IPS-20b (cell line): ENCODE results near the gene SLC15A1.

Experiments used
- H3K27ac ChIP-seq: one replicate; pipeline ENCODE4 v1.5.1; 2013; ENCODE audit warnings: low read length
- H3K27me3 ChIP-seq: 2 replicates; pipeline ENCODE4 v1.6.1; 2013; ENCODE audit warnings: mild to moderate bottlenecking, low read length, inconsistent platforms; ENCODE audit not compliant: insufficient read depth
- H3K36me3 ChIP-seq: 2 replicates; pipeline ENCODE4 v1.6.1; 2013; ENCODE audit warnings: low read depth, mild to moderate bottlenecking, inconsistent platforms, low read length, moderate library complexity; ENCODE audit not compliant: insufficient read depth
- H3K4me1 ChIP-seq: 2 replicates; pipeline ENCODE4 v1.6.1; 2013; ENCODE audit warnings: mild to moderate bottlenecking, control low read depth, inconsistent platforms, low read length, moderate library complexity; ENCODE audit not compliant: insufficient read depth
- H3K4me3 ChIP-seq: 2 replicates; pipeline ENCODE4 v1.5.1; 2013; ENCODE audit warnings: mild to moderate bottlenecking, low read length, inconsistent platforms
- H3K9ac ChIP-seq: 2 replicates; pipeline ENCODE4 v1.6.1; 2013; ENCODE audit warnings: low read depth, mild to moderate bottlenecking, inconsistent platforms, low read length, moderate library complexity
- H3K9me3 ChIP-seq: 2 replicates; pipeline ENCODE4 v1.6.1; 2013; ENCODE audit warnings: mild to moderate bottlenecking, low read depth, low read length, inconsistent platforms; ENCODE audit not compliant: insufficient read depth

SLC15A1 gene

DNA sequence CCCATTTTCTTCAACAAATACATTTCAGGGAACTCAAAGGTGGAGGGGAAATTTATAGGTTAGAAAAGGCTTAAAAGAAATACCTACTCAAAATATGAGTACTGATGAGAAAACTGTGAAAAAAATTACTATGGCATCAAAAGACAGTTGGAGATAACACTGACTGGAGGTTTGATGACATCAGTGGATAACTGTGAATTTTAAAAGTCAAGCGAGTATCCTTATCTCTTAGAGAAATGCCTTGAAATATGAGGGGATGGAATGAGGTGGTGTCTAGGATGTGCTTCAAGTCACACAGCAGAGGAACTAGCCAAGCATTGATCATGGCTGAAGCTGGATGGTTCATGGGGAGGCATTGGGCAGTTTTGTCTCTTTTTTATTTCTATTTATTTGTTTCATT, 27.2 kb upstream of the SLC15A1 start:
- H3K9me3 ChIP-seq = no peaks in the 10 kb centered on the region
- no peak overlapping the region for H3K4me3 ChIP-seq
- no peaks in the 10 kb centered on the region for H3K36me3 ChIP-seq
- no peaks in the 10 kb centered on the region for H3K27me3 ChIP-seq
- no peaks in the 10 kb centered on the region for H3K4me1 ChIP-seq
- H3K9ac ChIP-seq = no peak overlapping the region
- no peak overlapping the region for H3K27ac ChIP-seq

DNA sequence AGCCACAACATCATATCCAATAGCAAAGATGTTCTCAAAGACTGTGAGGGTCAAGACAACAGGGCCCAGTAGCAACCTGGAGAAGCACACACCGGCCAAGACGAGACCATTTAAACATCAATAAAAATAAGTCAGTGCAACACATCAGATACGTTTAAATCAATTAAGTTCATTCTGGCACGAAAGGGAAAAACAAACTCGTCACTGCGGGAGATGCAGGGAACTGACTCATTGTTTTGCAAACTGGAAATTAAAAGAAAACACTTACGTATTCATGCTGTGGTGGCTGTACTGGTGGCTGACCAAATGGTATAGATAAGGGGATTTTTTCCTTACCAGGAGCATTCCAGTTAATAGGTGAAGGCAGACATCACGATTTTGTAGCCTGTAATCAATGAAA, 26.3 kb upstream of the SLC15A1 start:
- Histone ChIP-seq H3K27ac (no peak overlapping the region), H3K4me1 (no peaks in the 10 kb centered on the region), H3K9ac (no peak overlapping the region), H3K27me3 (no peaks in the 10 kb centered on the region), H3K36me3 (no peaks in the 10 kb centered on the region), H3K9me3 (no peaks in the 10 kb centered on the region), H3K4me3 (no peak overlapping the region)

- no peaks in the 10 kb centered on the region for H3K4me1 ChIP-seq
Measured at GRCh38 chr13:98776644-98777043, 24.2 kb upstream of the SLC15A1 start.

DNA sequence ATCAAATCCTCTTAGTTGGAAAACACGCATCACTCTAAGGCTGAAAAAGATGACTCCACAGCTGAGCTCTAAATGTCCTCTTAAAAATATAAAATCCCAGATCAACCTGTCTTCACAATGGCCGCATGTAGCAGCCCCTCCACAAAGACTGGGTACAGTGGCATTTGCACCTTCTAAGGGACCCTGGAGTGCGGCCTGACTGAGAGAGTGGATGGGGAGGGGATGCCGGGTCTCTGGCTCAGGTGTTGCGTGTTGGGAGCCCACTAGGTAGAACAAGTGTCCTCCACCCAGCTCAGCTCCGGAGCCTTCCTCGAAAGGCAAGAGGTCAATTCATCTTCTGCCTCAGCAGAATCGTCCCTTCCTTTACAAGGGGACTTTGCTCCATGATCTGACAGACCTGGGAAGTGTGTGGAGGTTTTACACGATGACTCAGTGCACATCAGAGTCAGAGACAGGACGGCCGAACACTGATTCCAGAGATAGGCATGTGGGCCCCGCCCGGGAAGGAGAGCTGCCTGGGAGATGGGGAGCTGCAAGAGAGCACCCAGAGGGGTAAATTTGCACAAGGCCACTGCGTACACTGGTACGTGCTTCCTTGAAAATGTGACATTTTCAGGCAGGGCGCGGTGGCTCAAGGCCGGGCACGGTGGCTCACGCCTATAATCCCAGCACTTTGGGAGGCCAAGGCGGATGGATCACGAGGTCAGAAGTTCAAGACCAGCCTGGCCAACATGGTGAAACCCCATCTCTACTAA, 23.5 kb upstream of the SLC15A1 start:
- H3K36me3 ChIP-seq = no peaks in the 10 kb centered on the region
- no peak overlapping the region for H3K27ac ChIP-seq
- no peaks in the 10 kb centered on the region for H3K27me3 ChIP-seq
- H3K9me3 ChIP-seq = no peaks in the 10 kb centered on the region
- no peak overlapping the region for H3K9ac ChIP-seq
- no peaks in the 10 kb centered on the region for H3K4me1 ChIP-seq
- H3K4me3 ChIP-seq = no peak overlapping the region

More at GRCh38 chr13:98776644-98777043, 24.2 kb upstream of the SLC15A1 start:
- Histone ChIP-seq H3K9ac (no peak overlapping the region), H3K27me3 (no peaks in the 10 kb centered on the region), H3K4me3 (no peak overlapping the region), H3K27ac (no peak overlapping the region), H3K9me3 (no peaks in the 10 kb centered on the region), H3K36me3 (no peaks in the 10 kb centered on the region)

GRCh38 chr13:98775386-98775785, 22.9 kb upstream of the SLC15A1 start:
- Histone ChIP-seq H3K9ac (no peak overlapping the region), H3K36me3 (no peaks in the 10 kb centered on the region), H3K27ac (no peak overlapping the region), H3K4me1 (no peaks in the 10 kb centered on the region), H3K9me3 (no peaks in the 10 kb centered on the region), H3K4me3 (no peak overlapping the region), H3K27me3 (no peaks in the 10 kb centered on the region)

- no peaks in the 10 kb centered on the region for H3K36me3 ChIP-seq
- H3K27ac ChIP-seq = no peak overlapping the region
- no peaks in the 10 kb centered on the region for H3K27me3 ChIP-seq
- no peaks in the 10 kb centered on the region for H3K4me1 ChIP-seq
- no peak overlapping the region for H3K9ac ChIP-seq
- H3K9me3 ChIP-seq = no peaks in the 10 kb centered on the region
- no peak overlapping the region for H3K4me3 ChIP-seq
Measured at GRCh38 chr13:98774776-98775175, 22.3 kb upstream of the SLC15A1 start.

DNA sequence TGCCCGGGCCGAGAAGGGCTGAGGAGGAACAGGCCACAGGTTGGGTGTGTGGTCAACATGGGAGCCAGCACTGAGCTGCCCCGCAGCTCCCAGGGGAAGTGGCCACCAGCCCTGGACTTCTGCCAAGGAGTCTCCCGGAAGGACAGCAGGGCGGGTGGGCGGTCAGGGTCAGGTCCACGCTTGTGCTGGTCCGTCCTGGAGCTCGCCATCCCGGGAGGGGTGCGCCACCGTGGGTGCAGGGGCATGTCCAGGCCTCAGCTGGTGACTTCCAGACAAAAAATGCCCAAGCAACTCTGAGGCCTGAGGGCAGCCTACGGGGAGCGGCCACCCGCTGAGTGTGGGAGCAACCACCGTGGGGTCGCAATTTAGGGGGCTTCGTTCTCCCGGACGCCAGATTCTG, 21.4 kb upstream of the SLC15A1 start:
- Histone ChIP-seq H3K4me3 (no peak overlapping the region), H3K36me3 (no peaks in the 10 kb centered on the region), H3K27ac (no peak overlapping the region), H3K4me1 (no peaks in the 10 kb centered on the region), H3K9me3 (no peaks in the 10 kb centered on the region), H3K9ac (no peak overlapping the region), H3K27me3 (no peaks in the 10 kb centered on the region)

DNA sequence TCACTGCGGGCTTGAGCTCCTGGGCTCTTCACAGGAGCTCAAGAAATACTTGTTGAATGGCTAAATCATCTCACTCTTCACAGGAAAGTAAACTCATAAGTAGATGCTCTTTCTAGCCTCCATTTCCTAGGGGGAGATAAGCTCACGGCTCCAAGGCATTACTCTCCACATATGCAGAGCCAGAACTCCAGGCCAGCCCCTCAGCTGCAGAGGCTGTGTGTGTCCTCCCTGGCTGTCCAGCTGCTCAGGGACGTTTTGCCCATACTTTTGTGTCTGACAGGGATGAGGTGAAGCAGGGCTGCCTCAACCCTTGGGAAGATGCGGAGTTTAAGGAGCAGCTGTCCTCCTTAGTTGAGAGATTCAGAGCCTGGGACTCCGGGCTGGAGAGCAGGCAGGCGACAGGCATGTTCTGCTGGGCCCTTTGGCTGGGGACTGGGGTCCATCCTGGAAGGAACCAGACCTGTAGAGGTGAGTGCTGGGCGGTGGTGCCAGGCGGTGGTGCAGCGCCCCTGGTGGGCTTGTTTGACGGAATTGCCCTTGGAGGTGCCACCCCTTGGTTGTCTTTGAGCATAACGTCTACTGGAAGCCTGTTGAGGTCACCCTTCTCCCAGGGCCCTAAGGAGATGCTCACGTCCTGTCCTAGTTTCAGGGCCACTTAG, 20.5 kb upstream of the SLC15A1 start:
- Histone ChIP-seq H3K4me3 (no peak overlapping the region), H3K4me1 (no peaks in the 10 kb centered on the region), H3K27me3 (no peaks in the 10 kb centered on the region), H3K27ac (no peak overlapping the region), H3K9ac (no peak overlapping the region), H3K9me3 (no peaks in the 10 kb centered on the region), H3K36me3 (no peaks in the 10 kb centered on the region)

DNA sequence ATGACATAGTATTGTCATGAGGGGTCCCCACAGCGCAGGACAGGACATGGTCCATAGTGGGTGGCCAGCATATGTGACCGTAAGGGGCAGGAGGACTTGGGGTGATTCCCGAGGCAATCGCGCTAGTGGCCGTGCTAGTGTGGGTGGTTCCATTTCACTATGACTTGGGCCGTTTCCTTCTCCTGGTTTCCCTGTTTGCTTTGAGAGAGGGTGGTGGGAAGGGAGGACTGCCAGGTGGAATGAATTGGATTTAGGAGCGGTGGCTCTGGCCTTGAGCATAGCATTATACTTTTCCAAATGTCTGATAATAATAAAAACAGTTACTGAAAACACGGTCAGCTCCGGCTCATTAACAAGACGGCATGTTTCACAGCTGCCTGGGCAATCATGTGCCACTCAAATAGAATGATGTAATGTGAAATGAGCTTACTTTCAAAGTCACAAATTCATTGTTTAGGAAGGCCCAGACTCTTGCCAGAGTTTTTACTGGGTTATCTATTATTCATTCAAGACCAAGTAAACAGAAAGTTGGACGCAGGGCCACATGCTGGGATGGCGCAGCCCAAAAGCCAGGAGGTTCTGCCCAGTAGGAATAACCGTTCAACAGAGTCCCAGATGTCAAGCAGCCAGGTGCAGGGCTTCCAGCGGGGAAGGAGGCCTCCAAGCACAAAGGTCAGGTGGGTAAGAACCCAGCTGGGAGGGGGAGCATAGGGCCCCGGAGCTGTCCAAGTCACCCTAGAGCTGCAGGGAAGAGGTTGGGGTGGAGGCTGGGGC, 19.6 kb upstream of the SLC15A1 start:
- no peak overlapping the region for H3K9ac ChIP-seq
- no peaks in the 10 kb centered on the region for H3K9me3 ChIP-seq
- H3K27me3 ChIP-seq = no peaks in the 10 kb centered on the region
- H3K4me1 ChIP-seq = no peaks in the 10 kb centered on the region
- H3K4me3 ChIP-seq = no peak overlapping the region
- no peak overlapping the region for H3K27ac ChIP-seq
- no peaks in the 10 kb centered on the region for H3K36me3 ChIP-seq

- Histone ChIP-seq H3K9me3 (no peaks in the 10 kb centered on the region), H3K27me3 (no peaks in the 10 kb centered on the region), H3K9ac (no peak overlapping the region), H3K36me3 (no peaks in the 10 kb centered on the region), H3K4me3 (no peak overlapping the region), H3K4me1 (no peaks in the 10 kb centered on the region), H3K27ac (no peak overlapping the region)
Measured at GRCh38 chr13:98769736-98770135, 17.3 kb upstream of the SLC15A1 start.

- Histone ChIP-seq H3K4me1 (no peaks in the 10 kb centered on the region), H3K27me3 (no peaks in the 10 kb centered on the region), H3K9me3 (no peaks in the 10 kb centered on the region)
Measured at GRCh38 chr13:98768522-98768921, 16.1 kb upstream of the SLC15A1 start.

DNA sequence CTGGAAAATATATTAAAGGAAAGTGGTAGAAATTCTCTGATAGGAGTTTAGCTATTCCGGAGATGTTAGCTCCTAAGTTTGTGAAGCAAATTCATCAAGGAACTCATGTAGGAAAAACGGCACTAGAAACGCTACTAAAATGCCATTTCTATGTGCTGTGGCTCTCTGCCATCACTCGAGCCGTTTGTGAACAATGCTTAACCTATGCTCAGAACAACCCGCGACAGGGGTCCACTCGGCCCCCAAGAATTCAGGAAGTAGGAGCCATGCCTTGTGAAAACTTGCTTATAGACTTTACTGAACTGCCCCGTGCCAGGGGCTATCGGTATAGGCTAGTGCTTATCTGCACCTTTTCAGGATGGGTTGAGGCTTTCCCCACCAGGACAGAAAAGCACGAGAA, 14.2 kb upstream of the SLC15A1 start:
- no peaks in the 10 kb centered on the region for H3K4me1 ChIP-seq
- no peaks in the 10 kb centered on the region for H3K9me3 ChIP-seq
- H3K9ac ChIP-seq = no peak overlapping the region
- H3K27ac ChIP-seq = no peak overlapping the region
- H3K36me3 ChIP-seq = no peaks in the 10 kb centered on the region
- no peak overlapping the region for H3K4me3 ChIP-seq
- no peaks in the 10 kb centered on the region for H3K27me3 ChIP-seq

More at GRCh38 chr13:98768522-98768921, 16.1 kb upstream of the SLC15A1 start:
- no peak overlapping the region for H3K9ac ChIP-seq
- no peak overlapping the region for H3K4me3 ChIP-seq
- H3K27ac ChIP-seq = no peak overlapping the region
- no peaks in the 10 kb centered on the region for H3K36me3 ChIP-seq
